GM12801 (cell line): ENCODE measurements around the gene LYRM4.

ENCODE experiments used
- TF ChIP-seq, protein P1 (sequence below): IDR thresholded peaks from one replicate; pipeline ENCODE4 v1.5.1; 2011; ENCODE audit warnings: control low read depth; ENCODE audit not compliant: insufficient read length; ENCODE audit errors: extremely low read depth

The LYRM4 gene

DNA sequence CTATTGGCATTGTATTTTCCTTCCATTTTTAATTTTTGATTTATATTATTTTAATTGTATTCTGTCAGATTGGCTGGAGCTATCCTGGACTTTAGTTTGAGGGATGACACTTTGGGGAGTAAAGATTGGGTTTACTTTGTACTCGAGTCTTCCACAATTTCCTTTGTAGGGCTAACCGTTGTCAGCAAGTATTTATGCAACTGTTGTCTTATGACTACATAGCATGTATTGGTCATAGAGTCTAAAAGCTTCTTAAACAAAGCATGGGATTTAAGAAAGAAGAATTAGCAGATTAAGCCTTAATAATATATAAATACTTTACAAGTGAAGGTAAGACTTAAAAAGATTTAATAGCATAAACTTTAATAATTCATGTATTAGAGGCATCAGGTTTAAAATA lies 20.2 kb upstream of the LYRM4 start:
- TF ChIP-seq, protein P1, sequence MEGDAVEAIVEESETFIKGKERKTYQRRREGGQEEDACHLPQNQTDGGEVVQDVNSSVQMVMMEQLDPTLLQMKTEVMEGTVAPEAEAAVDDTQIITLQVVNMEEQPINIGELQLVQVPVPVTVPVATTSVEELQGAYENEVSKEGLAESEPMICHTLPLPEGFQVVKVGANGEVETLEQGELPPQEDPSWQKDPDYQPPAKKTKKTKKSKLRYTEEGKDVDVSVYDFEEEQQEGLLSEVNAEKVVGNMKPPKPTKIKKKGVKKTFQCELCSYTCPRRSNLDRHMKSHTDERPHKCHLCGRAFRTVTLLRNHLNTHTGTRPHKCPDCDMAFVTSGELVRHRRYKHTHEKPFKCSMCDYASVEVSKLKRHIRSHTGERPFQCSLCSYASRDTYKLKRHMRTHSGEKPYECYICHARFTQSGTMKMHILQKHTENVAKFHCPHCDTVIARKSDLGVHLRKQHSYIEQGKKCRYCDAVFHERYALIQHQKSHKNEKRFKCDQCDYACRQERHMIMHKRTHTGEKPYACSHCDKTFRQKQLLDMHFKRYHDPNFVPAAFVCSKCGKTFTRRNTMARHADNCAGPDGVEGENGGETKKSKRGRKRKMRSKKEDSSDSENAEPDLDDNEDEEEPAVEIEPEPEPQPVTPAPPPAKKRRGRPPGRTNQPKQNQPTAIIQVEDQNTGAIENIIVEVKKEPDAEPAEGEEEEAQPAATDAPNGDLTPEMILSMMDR: no peak

DNA sequence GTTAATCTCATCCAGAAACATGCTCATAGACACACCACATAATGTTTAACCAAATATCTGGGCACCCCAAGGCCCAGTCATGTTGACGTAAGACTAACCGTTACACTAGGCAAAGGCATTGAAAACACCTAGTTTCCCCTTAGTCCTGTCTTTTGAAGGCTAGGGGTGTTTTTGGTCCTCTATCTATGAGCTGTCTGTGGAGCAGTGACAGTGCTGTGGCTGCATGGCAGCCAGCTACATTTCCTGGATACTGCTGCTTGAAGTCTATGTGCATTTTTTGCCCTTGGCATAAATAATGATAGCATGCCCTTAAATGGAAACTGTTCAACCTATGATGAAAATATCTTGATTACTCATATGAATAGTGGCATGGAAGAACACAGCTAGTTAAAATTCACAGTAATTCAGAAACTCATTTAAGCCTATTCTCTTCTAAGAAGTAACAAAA lies 19.2 kb upstream of the LYRM4 start:
- TF ChIP-seq, protein P1: no peak

DNA sequence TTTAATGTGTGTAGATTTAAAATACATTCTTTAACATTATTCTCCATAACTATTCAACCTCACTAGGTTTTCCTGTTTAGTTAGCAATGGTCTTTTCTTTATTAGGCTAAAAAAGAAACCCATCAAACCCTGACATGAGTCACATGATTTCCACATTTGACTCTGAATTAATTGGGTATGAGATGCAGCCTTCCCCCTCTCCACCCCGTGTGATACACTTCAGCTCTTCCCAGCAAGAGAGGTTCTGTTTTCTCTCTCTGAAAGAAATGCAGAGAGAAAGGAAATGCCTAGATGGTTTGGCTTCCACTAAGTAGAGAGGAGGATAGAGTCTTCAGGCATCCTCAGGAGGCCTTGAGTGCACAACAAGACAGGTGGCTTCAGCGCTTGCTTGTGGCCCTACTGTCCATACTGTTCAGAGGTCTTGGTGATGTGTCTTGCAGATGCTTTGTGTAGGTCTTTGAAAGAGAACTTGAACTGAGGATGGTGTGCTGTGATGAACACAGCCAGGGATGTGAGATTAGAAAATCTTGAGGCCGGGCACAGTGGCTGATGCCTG lies 17.9 kb upstream of the LYRM4 start:
- TF ChIP-seq, protein P1: no peak

DNA sequence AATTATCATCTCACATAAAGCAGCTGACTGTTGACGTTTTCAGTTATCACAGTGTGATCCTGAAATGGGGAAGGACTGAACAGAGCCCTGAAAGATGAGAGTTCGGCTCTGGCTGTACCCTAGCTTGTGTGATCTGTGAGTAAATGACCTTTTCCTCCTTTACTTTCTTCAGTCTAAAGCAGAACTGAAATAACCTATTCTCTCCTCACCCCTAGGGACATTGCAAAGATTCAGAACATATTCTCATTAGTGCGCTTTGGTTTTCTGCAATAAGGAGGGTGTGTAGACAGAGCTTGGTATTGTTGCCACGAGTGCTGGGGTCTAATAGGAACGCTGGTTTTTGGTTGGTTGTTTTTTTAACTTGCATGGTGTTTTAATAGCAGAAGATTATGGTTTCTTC lies 17.3 kb upstream of the LYRM4 start:
- TF ChIP-seq, protein P1: no peak

DNA sequence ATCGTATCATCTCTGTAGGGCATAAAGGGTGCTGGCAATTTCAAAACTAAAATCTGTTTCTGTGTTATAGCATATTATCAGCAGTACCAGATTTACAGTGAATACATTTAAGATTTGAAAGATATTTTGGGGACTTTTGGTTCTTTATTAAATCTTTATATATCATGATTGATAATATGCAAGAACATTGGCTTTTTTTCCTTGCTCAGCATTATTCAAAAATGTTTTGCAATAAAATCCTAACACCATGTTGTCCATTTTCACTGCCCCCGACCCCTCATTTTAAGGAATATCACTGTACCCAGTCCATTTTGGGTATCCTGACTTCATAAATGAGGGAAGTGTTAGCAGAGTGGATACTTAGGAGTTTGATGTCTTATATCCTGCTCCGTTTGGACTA lies 16.8 kb upstream of the LYRM4 start:
- TF ChIP-seq, protein P1: no peak

DNA sequence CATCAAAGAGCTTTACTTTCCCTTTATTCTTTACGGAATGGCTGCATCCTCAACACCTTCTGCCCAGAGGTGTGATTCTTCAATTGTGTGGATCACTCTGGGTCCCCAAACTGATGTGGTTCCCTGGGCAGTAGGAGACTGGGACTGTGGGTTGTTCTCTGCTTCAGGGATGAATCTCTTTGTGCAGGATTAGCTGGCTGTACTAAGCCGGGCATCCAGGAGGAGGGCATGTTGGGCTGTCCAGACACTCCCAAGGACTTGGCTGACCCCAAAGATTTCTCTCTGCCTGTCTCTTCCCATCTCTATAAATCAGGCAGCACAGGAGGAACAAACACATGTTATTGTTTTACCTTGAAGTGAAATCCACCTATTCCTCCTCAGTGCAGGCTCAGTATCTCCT lies 15.8 kb upstream of the LYRM4 start:
- TF ChIP-seq, protein P1: no peak

DNA sequence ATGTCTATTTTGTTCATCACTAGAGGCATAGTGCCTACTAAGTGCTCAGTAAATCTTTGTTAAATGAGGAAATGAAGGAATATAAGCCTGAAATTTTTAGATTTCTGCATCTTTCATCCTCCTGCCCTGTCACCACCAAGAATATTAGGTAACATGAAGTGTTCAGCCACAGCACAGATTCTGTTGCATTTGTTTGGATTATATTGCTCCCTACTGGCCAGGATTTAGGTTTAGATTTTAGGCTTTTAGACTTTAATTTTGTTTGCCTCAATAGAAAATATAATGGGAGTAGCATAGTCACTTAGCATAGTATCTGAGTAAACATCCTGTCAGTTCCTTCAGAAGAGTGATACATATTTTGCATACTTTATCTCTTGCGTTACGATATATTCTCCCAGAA lies 14.7 kb upstream of the LYRM4 start:
- TF ChIP-seq, protein P1: no peak

DNA sequence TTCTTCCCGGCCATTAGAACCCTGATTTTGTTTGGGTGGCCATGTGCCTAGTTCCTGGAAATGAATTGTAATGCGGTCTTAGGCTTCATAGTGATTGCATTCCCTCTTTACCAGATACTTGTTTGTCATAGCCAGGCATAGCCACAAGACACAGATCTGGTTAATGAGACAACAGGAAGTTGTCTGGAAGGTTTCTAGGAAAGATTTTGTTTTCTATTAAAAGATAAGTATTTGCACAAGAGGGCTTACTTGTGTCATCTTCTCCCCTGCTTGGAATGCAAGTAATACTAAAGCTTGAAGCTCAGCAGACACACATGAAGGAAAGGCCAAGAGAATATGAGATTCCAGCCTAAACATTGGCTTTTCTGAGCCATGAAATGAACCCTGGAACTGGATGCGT lies 13.5 kb upstream of the LYRM4 start:
- TF ChIP-seq, protein P1: no peak
